ENCODE data around the gene PNLIP.

PNLIP gene

GRCh38 chr10:116567335-116567734 lies 21.6 kb downstream of the PNLIP start:
- no peak for TF ChIP-seq CTCF (IDR thresholded peaks at IDR 0.05; ENCODE audit: extremely low read depth, missing control alignments)
- no peak for DNase-seq (ENCODE audit: low spot score)

GRCh38 chr10:116574797-116575196 lies 29.1 kb downstream of the PNLIP start:
- no peak for DNase-seq (ENCODE audit: low spot score)
- TF ChIP-seq CTCF (IDR thresholded peaks at IDR 0.05; ENCODE audit: extremely low read depth, missing control alignments) = no peak

GRCh38 chr10:116587878-116588591 lies 42.3 kb downstream of the PNLIP start:
- DNase-seq (ENCODE audit: low spot score) = no peak
- TF ChIP-seq CTCF (IDR thresholded peaks at IDR 0.05; ENCODE audit: extremely low read depth, missing control alignments) = no peak

- no peak for TF ChIP-seq CTCF (IDR thresholded peaks at IDR 0.05; ENCODE audit: extremely low read depth, missing control alignments)
- DNase-seq (ENCODE audit: low spot score) = no peak
Observed at GRCh38 chr10:116588995-116589394, 43.3 kb downstream of the PNLIP start.

- no peak for TF ChIP-seq CTCF (IDR thresholded peaks at IDR 0.05; ENCODE audit: extremely low read depth, missing control alignments)
- no peak for DNase-seq (ENCODE audit: low spot score)
Observed at GRCh38 chr10:116589926-116590325, 44.2 kb downstream of the PNLIP start.

- DNase-seq (ENCODE audit: low spot score) = no peak
- no peak for TF ChIP-seq CTCF (IDR thresholded peaks at IDR 0.05; ENCODE audit: extremely low read depth, missing control alignments)
Observed at GRCh38 chr10:116590590-116591444, 45.1 kb downstream of the PNLIP start, which contains the start of gene PNLIPRP1. Gene PNLIPRP1 (plus strand): TSS chr10:116590959. CDS start chr10:116591130, 171 bp downstream.

GRCh38 chr10:116593139-116593740 lies 47.5 kb downstream of the PNLIP start:
- no peak for DNase-seq (ENCODE audit: low spot score)
- no peak for TF ChIP-seq CTCF (IDR thresholded peaks at IDR 0.05; ENCODE audit: extremely low read depth, missing control alignments)

Data from GM20000 (cell line).